Activated CD4-positive, CD25-positive, alpha-beta regulatory T cell (primary cell): ENCODE measurements around the gene RFX3.

Experiments
- DNase-seq, 4 experiments: peaks; one replicate each; lab custom pipeline; 2025; lab: John Stamatoyannopoulos, UW

Gene RFX3

GRCh38 chr9:3513265-3513818, 12.5 kb downstream of the RFX3 start:
- DNase-seq = no peak

- no peak for DNase-seq
These were observed 14.2 kb downstream of the RFX3 start for GRCh38 chr9:3511551-3511950.

- DNase-seq = no peak
These were observed 15.0 kb downstream of the RFX3 start for GRCh38 chr9:3510796-3511195.

GRCh38 chr9:3509926-3510325, 15.9 kb downstream of the RFX3 start:
- no peak for DNase-seq

GRCh38 chr9:3508521-3509291, 17.1 kb downstream of the RFX3 start:
- no peak for DNase-seq

- no peak for DNase-seq
These were observed 17.7 kb downstream of the RFX3 start for GRCh38 chr9:3508078-3508431.

- no peak for DNase-seq
These were observed 18.3 kb downstream of the RFX3 start for GRCh38 chr9:3507395-3508077.

- DNase-seq = no peak
These were observed 19.6 kb downstream of the RFX3 start for GRCh38 chr9:3506164-3506563.

GRCh38 chr9:3502560-3503398, 23.0 kb downstream of the RFX3 start:
- no peak for DNase-seq

- no peak for DNase-seq
These were observed 25.8 kb downstream of the RFX3 start for GRCh38 chr9:3500044-3500443.

- no peak for DNase-seq
These were observed 27.1 kb downstream of the RFX3 start for GRCh38 chr9:3498691-3499090.

- DNase-seq = no peak
These were observed 27.9 kb downstream of the RFX3 start for GRCh38 chr9:3497857-3498256.

GRCh38 chr9:3497401-3497800, 28.4 kb downstream of the RFX3 start:
- no peak for DNase-seq

- DNase-seq = no peak
These were observed 29.9 kb downstream of the RFX3 start for GRCh38 chr9:3495855-3496254.

- DNase-seq = no peak
These were observed 33.6 kb downstream of the RFX3 start for GRCh38 chr9:3492214-3492613.

GRCh38 chr9:3491450-3491849, 34.4 kb downstream of the RFX3 start:
- DNase-seq = no peak

GRCh38 chr9:3490957-3491356, 34.8 kb downstream of the RFX3 start:
- DNase-seq = no peak

- DNase-seq = no peak
These were observed 43.2 kb downstream of the RFX3 start for GRCh38 chr9:3482578-3482977.

GRCh38 chr9:3480353-3480655, 45.5 kb downstream of the RFX3 start:
- DNase-seq = no peak

GRCh38 chr9:3479514-3480352, 46.1 kb downstream of the RFX3 start:
- DNase-seq = no peak

- no peak for DNase-seq
These were observed 47.2 kb downstream of the RFX3 start for GRCh38 chr9:3478549-3478953.
